Progenitor cell of endocrine pancreas (in vitro differentiated cells): ENCODE measurements around the gene CD226. TPM values are rescaled to one million over a fixed set of nuclear protein-coding genes. Genes with fewer than 3 reads are reported as not detected.

Experiments used
- DNase-seq: peaks from one replicate; pipeline ENCODE4 v3.0.0; 2021; ENCODE audit warnings: low spot score; ENCODE audit not compliant: unreplicated experiment
- H3K27ac Mint-ChIP-seq: 2 replicates; pipeline ENCODE4 v1.8.0; 2021; ENCODE audit warnings: mild to moderate bottlenecking, moderate library complexity, mixed read lengths
- H3K27me3 Mint-ChIP-seq: 2 replicates; pipeline ENCODE4 v1.8.0; 2021; ENCODE audit warnings: mixed read lengths
- H3K36me3 Mint-ChIP-seq: 2 replicates; pipeline ENCODE4 v1.8.0; 2022; ENCODE audit warnings: mixed read lengths; ENCODE audit not compliant: insufficient read depth
- H3K4me1 Mint-ChIP-seq: 2 replicates; pipeline ENCODE4 v1.8.0; 2021; ENCODE audit warnings: low read depth, mixed read lengths
- H3K4me3 Mint-ChIP-seq: 2 replicates; pipeline ENCODE4 v1.8.0; 2021; ENCODE audit warnings: low read depth, mild to moderate bottlenecking, moderate library complexity, mixed read lengths
- H3K9me3 Mint-ChIP-seq: 2 replicates; pipeline ENCODE4 v1.8.0; 2021; ENCODE audit warnings: low read depth, mixed read lengths
- CTCF ChIP-seq: fragments of 200-600 bp; sonication (generic); IDR thresholded peaks from one replicate; pipeline ENCODE4 v1.5.0; 2021; ENCODE audit warnings: antibody characterized with exemption, mild to moderate bottlenecking; ENCODE audit not compliant: unreplicated experiment
- total RNA-seq: library from RNA; stranded (reverse); gene quantifications from 2 replicates; pipeline ENCODE4 v1.2.1, GENCODE V29; 2021

CD226 gene
- total RNA-seq, 1 donor from 2014 or later: 0.55 TPM

DNA sequence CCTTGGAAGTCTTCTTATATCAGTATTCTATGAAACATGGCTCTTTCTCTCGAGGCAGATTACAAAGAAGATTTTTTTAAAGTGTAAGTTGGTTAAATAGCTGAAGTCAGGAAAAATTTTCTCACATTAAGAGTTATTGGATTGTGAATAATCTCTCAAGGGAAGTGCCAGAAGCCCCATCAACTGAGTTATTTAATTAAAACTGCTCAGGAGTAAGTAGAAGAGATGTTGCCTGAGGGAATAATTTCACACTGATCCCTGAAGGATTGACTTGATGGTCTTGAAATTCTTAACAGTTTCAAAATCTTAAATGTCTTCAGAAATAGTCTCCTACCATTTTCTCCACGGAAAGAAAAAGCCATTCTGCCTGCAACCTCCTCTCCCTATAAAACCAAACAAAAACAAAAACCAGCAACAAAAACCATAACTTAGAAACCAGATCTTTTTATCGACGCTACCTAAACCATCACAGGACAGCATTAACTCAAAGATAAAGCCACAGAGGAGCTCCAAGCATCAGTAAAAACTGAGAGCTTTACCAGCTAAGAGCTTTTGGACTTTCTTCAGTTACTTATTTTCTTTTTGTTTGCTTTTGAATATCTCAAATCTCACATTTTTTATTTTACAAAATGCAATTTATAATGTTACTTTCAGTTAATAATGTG, 12.9 kb downstream of the CD226 start:
- Mint-ChIP-seq H3K4me1 (no peaks in the 10 kb centered on the region), H3K27me3 (no peaks in the 10 kb centered on the region), H3K27ac (no peak overlapping the region), H3K9me3 (no peaks in the 10 kb centered on the region), H3K36me3 (no peaks in the 10 kb centered on the region), H3K4me3 (no peak overlapping the region)
- DNase-seq: no peak
- TF ChIP-seq CTCF: no peak

- Mint-ChIP-seq H3K27ac (no peak overlapping the region), H3K4me3 (no peak overlapping the region), H3K36me3 (no peaks in the 10 kb centered on the region), H3K4me1 (no peaks in the 10 kb centered on the region), H3K27me3 (no peaks in the 10 kb centered on the region), H3K9me3 (peaks cover 3% of the 10 kb centered on the region)
- TF ChIP-seq CTCF: no peak
- no peak for DNase-seq
Observed at GRCh38 chr18:69929041-69929774, 18.5 kb downstream of the CD226 start.

DNA sequence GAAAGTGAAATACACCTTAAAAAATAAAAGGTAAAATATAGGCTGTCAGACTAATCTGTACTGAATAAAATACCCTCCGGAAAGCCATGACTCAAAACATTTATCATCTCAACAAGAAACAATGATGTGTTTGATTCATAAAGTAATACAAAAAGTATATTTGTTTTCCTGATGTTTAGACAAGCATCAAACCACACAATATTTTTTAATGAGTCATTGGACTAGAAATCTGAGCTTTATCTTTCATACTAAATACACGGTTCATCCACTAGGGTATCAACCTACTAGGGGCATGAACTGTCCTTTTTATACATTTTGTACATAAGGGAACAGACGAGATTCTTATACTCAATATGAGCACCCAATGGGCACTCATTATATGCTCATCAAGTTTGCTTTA, 31.3 kb downstream of the CD226 start:
- Mint-ChIP-seq H3K36me3 (no peaks in the 10 kb centered on the region), H3K9me3 (no peaks in the 10 kb centered on the region), H3K4me1 (no peaks in the 10 kb centered on the region), H3K27ac (no peak overlapping the region), H3K27me3 (no peaks in the 10 kb centered on the region), H3K4me3 (no peak overlapping the region)
- no peak for DNase-seq
- TF ChIP-seq CTCF: no peak

DNA sequence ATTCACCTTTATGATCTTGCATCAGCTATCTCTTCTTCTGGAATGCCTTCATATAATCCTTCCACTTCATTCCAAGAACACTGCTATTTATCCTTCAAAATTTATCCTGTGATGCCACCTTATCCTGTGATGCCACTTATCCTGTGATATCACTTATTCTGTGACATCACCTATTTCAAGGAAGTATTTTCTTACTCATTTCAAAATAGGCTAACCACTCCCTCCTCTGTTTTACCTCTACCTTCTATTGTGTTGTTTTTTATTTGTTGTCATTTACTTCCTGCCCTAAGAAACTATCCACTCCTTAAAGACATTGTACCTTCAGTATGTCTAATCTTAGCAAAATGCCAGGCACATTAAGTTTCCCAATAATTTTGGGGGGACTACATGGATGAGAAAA, 38.8 kb downstream of the CD226 start:
- Mint-ChIP-seq H3K4me1 (no peaks in the 10 kb centered on the region), H3K27me3 (no peaks in the 10 kb centered on the region), H3K27ac (no peak overlapping the region), H3K9me3 (no peaks in the 10 kb centered on the region), H3K4me3 (no peak overlapping the region), H3K36me3 (no peaks in the 10 kb centered on the region)
- no peak for DNase-seq
- TF ChIP-seq CTCF: no peak

GRCh38 chr18:69906765-69907164, 40.9 kb downstream of the CD226 start:
- H3K27me3 Mint-ChIP-seq: no peaks in the 10 kb centered on the region
- no peaks in the 10 kb centered on the region for H3K36me3 Mint-ChIP-seq
- H3K27ac Mint-ChIP-seq: no peak overlapping the region
- no peak for DNase-seq
- H3K9me3 Mint-ChIP-seq: peaks cover 4% of the 10 kb centered on the region
- no peak overlapping the region for H3K4me3 Mint-ChIP-seq
- no peaks in the 10 kb centered on the region for H3K4me1 Mint-ChIP-seq
- no peak for TF ChIP-seq CTCF
